ENCODE measurements around the gene B9D1.

DNA sequence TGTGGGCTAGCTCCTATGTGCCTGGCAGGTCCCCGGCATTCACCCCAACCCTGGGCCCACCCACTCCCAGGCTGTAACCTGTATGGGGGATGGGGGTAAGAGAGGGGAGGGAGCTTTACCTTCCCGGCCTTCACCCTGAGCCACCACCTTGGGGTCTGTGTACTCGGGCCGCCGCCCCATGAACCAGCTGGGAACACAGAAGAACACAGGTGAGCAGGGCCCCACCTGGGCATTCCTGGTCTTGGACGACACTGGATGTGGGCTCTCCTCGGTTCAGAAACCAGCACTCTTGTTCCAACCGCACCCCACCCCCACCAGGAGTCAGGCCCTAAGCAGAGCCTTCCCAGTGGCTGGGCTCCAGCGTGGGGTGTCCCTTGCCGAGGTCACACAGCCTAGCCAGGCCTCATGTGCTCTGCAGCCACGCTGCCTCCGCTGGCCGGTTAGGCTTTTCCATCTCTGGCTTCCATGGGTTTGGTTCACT lies 18.8 kb downstream of the B9D1 start:
- TF ChIP-seq, protein P1, sequence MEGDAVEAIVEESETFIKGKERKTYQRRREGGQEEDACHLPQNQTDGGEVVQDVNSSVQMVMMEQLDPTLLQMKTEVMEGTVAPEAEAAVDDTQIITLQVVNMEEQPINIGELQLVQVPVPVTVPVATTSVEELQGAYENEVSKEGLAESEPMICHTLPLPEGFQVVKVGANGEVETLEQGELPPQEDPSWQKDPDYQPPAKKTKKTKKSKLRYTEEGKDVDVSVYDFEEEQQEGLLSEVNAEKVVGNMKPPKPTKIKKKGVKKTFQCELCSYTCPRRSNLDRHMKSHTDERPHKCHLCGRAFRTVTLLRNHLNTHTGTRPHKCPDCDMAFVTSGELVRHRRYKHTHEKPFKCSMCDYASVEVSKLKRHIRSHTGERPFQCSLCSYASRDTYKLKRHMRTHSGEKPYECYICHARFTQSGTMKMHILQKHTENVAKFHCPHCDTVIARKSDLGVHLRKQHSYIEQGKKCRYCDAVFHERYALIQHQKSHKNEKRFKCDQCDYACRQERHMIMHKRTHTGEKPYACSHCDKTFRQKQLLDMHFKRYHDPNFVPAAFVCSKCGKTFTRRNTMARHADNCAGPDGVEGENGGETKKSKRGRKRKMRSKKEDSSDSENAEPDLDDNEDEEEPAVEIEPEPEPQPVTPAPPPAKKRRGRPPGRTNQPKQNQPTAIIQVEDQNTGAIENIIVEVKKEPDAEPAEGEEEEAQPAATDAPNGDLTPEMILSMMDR (IDR thresholded peaks at IDR 0.05; ENCODE audit: low read depth, low read length) = no peak
- no peak for TF ChIP-seq EZH2phosphoT487 (IDR thresholded peaks at IDR 0.05; ENCODE audit: low read depth)

Measured in OCI-LY3 (cell line).